Measurements from ENCODE around the gene CIDEB.

DNA sequence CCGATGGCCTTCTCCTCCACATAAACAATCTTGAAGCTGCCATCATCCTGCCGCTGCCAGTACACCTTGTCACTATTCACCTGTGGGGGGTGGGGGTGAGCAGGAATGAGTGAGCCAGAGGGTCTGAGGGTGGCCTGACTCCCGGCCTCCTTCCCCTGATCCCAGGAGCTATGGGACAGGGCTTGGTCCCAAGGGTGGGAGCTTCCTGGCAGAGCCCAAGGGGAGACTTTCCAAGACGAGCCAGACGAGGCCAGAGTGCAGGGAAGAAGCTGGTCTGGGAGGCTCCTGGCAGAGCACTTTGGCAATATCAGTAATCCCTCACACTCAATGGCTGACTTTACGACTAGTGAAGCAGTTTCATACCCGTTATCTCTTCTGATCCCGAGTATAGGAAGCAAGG is 52.3 kb downstream of the CIDEB start:
- TF ChIP-seq, protein P1, sequence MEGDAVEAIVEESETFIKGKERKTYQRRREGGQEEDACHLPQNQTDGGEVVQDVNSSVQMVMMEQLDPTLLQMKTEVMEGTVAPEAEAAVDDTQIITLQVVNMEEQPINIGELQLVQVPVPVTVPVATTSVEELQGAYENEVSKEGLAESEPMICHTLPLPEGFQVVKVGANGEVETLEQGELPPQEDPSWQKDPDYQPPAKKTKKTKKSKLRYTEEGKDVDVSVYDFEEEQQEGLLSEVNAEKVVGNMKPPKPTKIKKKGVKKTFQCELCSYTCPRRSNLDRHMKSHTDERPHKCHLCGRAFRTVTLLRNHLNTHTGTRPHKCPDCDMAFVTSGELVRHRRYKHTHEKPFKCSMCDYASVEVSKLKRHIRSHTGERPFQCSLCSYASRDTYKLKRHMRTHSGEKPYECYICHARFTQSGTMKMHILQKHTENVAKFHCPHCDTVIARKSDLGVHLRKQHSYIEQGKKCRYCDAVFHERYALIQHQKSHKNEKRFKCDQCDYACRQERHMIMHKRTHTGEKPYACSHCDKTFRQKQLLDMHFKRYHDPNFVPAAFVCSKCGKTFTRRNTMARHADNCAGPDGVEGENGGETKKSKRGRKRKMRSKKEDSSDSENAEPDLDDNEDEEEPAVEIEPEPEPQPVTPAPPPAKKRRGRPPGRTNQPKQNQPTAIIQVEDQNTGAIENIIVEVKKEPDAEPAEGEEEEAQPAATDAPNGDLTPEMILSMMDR (IDR thresholded peaks at IDR 0.05; ENCODE audit: insufficient read depth, low read length), result no peak
- TF ChIP-seq, protein P2, sequence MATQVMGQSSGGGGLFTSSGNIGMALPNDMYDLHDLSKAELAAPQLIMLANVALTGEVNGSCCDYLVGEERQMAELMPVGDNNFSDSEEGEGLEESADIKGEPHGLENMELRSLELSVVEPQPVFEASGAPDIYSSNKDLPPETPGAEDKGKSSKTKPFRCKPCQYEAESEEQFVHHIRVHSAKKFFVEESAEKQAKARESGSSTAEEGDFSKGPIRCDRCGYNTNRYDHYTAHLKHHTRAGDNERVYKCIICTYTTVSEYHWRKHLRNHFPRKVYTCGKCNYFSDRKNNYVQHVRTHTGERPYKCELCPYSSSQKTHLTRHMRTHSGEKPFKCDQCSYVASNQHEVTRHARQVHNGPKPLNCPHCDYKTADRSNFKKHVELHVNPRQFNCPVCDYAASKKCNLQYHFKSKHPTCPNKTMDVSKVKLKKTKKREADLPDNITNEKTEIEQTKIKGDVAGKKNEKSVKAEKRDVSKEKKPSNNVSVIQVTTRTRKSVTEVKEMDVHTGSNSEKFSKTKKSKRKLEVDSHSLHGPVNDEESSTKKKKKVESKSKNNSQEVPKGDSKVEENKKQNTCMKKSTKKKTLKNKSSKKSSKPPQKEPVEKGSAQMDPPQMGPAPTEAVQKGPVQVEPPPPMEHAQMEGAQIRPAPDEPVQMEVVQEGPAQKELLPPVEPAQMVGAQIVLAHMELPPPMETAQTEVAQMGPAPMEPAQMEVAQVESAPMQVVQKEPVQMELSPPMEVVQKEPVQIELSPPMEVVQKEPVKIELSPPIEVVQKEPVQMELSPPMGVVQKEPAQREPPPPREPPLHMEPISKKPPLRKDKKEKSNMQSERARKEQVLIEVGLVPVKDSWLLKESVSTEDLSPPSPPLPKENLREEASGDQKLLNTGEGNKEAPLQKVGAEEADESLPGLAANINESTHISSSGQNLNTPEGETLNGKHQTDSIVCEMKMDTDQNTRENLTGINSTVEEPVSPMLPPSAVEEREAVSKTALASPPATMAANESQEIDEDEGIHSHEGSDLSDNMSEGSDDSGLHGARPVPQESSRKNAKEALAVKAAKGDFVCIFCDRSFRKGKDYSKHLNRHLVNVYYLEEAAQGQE (IDR thresholded peaks at IDR 0.05; ENCODE audit: insufficient replicate concordance, low read depth), result no peak
